HG02798 (cell line): ENCODE measurements around the gene PBX1.

Source experiments
- ATAC-seq: cut with Tn5 transposase; IDR thresholded peaks from one replicate; pipeline ENCODE4 v1.9.1; 2021; ENCODE audit warnings: mild to moderate bottlenecking; ENCODE audit not compliant: unreplicated experiment, poor library complexity

The PBX1 gene

DNA sequence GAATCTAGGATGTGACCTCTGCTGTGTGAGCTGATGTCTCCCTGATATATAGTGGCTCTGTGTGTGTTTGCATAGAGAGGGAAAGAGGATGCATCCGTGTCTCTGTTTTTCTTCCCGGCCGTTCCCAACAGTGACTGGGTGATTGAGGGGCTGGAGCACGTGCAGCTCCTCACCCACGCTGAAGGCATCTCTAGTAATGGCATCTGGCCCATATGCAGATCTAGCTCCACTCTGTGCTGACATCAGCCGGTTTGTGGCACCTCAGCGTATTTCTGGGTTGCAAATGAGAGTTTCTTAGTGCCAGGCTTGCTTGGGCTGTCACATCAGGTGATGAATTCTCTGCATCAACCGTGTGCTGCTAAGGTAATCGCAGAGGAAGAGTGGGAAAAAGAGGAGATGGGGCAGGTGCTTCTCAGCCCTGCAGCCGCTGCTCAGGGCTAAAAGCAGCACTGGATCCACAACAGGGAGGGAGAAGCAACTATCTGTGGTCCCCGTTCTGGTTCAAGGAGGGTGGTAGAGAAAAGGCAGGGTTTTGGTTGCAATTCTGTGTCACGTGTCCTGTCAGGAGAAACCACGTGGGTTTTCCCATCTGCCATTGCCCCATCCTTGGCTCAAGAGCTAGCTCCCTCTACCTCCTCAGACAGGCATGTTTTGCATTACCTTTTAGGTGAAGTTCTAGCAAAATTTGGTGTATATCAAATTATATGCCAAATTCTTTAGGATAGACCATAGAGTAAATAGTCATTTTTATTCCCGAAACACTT lies 282.9 kb downstream of the PBX1 start:
- no peak for ATAC-seq

DNA sequence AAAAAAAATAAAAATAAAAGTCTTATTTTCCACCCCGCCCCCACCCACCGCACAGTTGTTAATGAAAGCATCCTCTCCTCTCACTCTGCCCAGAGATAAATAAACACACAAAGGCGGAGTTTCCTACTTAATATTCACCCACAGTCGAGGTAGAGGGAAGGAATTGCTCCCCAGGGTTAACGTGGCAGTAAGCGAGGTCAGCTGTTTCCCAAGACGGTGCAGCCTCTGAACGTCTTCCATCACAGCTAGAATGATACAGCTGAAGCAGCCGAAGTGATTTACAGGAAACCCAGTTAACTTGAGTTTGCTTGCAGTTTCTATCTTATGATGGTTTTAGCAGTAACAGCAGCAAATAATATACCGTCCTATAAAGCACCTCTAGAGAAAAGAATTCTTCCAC lies 283.9 kb downstream of the PBX1 start:
- no peak for ATAC-seq

DNA sequence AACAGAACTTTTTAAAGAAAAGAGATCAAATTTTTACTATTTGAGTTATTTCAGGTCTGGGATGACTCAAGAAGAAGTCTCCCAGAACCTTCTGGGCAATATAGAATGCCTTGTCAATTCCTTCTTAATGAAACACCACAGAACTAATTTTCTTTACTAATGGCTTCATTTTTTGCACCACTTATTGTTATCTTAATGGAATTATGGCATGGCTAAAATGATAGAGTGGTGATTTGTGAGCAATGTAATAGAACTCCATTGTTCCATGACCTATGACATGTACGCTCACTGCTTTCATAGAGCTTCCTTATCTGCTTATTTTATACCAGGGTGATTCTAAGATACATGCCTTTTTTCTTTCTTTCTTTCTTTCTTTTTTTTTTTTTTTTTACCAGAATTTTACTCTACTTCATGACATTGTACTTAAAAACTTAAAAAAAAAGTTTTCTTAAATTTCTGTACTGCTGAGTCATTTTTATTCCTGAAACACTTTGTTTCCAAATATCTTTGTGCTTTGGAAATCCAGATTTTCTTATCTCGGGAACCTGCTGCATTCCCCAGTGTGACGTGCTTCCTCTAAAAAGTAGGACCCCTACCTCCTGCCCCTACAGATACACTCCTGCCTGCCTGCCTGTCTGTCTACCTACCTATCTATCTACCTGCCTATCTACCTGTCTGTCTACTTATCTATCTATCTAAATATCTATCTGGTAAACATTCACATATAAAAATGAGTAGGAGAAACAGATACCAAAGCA lies 284.9 kb downstream of the PBX1 start:
- ATAC-seq, result no peak

DNA sequence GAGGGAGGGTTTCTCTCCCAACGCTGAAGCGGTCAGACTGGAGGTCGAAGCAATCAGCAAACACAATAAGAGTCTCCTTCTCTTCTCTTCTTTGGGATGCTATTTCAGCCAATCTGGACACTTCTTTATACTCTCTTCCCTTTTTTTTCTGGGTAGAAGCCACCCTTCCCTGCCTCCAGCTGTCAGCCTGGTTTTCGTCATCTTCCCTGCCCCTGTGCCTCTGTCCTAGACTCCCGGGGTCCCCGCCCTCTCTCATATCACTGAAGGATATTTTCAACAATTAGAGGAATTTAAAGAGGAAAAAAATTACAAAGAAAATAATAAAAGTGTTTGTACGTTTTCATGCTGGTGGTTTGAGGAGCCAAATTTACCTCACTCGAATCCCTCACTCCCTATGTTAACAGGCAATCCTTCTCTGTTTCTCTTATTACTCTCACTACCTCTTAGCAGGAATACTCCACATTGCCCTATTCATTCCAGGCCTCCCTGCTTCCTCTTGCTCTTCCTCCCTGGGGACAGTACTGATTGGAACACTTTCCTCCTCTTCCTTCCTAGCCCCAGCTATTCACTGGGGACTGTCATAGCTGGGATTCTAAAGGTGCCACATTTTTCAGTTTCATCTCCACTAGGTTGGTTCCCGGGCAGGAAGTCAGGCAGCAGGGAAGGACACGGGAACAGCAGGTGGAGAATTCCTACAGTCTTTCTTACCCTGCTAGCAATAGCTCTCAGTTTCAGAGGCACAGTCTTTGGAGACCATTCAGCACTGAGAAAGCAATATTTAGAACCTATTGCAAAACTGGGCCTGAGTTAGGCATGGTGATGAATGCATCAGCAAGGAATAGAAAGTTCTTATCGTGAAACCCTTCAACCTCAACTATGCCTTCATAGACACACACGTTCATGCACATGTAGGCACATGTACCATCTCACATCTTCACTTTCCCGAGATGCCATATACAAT lies 288.0 kb downstream of the PBX1 start:
- ATAC-seq, result no peak

DNA sequence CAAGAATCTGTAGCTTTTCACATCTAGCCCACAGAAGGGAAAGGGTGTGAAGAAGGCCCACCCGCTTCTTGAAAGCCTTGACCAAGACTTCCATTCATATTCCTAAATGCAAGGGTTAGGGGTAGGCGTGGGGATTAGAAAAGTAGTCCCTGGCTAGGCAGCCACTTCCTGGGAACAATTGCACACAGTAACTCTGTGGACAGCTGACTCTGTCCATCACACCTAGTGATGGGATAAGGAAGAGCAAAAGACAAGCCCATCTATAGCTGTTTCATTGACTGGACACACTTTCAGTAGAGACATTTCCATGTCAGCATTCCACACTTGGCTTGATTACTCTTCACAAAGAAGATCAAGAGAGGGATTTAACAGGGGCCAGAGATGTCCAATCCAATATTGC lies 294.2 kb downstream of the PBX1 start:
- no peak for ATAC-seq

DNA sequence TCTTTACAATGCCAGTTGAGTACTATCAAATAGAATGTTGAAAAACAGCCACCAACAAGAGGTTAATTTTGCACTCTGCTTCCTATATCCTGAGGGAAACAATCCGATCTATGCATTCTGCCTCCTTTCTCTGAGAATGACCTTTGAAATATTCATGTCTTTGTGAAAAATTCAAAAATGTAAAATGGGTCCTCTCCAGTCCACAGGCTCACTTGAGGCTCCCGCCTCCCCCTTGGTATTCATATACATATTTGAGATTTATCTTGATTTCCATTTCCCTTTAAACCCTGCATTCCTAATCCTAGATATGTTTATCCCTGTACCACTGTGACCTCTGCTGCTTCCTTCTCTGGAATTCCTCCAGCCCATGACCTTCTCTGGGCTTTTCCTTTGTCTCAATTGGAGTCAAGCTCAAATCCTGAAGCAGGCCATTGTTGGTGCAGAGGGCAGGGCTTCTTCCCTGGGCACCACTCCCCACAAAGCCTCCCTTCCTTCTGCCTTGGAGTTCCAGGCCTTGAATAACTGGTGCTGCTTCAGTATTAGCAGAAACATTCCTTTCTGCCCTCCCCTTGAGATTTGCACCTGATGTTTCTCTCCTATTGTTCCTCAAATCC lies 296.8 kb downstream of the PBX1 start:
- no peak for ATAC-seq

DNA sequence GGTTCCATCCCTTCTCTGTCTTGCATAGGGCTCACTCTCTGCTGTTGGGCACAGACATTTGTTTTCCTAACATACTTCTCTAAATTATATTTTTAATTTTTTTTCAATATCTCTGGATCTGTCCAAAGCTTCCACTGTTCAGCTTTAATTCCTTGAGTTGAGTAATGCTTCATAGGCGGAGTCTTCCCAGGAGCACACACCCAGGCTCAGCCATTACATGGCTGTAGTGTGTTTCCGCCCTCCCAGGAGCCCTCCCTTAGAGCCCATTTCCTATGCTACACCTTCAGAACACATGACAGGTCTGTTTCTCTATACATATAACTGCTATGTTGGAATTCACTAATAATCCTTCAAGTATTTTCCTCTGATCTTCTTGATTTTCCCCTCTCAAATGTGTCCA lies 297.4 kb downstream of the PBX1 start:
- ATAC-seq, result no peak

DNA sequence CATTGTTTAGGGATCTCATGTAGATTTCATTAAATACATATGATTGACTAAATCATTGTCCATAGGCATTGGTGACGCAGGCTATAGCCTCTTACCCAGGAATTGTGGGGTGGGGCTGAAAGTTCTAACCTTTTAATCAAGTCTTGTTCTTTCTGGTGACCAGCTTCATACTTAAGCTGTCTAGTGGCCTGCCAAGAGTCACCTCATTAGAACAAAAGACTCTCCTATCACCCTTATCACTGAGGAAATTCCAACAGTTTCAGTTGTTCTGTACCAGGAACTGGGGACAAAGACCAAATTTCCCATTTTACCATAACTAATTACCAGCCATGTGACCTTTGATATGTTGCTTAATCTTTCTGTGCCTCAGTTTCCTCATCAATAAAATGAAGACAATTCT lies 298.5 kb downstream of the PBX1 start:
- ATAC-seq, result no peak

DNA sequence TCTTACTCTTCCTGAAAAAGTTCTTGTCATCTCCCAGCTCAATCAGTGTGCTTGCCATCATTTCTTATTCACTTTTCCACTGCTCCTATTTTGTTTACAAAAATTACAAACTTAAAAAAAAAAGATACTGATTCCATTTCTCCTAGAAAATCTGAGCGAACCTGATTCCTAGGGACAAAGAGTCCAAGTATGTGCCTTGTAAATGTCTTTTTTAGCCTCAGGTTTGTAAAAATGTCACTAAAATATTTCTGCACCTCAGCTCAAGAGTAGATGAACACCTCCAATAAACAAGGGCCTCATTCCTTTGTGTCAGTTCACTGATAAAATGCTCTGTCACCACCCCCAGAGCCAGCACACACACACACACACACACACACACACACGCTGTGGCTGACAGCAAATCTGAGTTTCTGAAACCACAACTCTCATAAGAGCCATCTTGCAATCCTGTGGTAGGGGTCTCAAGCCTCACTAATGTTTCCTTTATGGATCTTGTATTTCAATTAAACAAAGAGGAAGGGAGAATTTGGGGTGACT lies 299.2 kb downstream of the PBX1 start:
- ATAC-seq, result no peak

DNA sequence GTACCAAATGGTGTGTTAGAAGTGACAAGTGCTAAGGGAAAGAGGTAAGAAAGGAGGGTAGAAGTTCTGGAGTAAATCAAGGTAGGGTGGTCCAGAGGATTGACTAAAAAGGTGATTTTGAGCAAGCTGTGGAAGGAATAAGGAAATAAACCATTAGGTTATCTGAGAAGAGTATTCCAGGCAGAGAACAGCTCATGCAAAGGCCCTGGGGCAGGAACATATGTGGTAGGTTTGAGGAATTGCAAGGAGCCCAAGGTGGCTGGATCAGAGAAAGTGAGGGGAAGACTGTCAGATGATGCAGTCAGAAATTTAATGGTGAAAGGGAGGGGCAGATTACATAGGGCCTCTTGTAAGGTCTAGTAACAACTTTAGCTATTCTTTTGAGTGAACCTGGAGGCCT lies 302.6 kb downstream of the PBX1 start:
- ATAC-seq, result no peak

DNA sequence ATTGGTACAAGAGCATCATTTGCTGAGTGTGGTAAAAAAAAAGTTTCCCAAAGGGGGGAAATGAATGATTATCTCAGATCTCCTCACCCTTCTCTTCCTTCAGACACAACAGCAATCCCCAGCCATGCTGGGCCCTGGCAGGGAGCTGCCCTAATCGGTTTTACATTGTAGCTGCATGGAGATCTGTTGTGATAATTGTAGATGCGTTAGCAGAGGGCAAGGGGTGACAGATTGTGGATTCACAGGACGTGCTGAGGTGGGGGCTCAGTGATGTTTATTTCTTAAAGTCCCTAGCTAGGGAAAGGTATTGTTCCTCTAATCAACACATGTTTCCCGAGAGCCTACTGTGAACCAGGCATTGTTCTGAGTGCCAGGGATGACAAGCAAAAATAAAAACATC lies 304.1 kb downstream of the PBX1 start:
- ATAC-seq, result no peak

DNA sequence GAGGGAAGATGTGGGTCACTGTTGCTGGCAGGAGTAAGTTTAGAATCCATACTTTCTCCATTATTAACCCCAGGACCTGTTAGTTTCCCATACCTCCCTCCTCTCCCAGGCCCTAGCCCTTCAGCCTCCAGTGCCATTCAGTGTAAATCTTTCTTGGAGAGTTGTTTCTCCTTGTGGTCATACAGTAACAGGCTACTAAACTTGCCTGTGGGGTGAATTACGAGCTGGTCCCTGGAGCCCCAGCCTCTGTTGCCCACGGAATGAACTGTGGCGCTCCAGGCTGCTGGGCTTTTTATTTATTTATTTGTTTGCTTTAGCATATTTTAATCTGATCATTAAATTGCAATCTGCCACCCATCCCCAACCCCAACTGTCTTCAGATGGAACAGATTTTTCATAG lies 305.2 kb downstream of the PBX1 start:
- ATAC-seq, result no peak

DNA sequence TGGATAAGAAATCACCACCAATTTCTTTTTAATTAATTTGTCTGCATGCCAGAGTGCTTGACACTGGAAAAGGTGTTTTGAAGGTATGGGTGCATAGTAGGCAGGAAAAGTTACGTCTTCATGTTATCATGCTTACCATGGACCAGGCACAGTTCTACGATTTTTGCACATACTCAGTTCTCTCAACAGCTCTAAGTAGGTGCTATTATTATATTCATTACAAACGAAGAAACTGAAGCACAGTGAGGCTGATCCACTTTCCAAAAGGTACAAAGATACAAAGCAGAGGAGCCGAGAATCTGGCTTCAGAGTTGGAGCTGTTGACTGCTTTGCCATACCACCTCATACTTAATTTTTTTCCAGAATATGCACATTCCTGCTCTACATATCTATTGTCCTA lies 306.4 kb downstream of the PBX1 start:
- no peak for ATAC-seq

DNA sequence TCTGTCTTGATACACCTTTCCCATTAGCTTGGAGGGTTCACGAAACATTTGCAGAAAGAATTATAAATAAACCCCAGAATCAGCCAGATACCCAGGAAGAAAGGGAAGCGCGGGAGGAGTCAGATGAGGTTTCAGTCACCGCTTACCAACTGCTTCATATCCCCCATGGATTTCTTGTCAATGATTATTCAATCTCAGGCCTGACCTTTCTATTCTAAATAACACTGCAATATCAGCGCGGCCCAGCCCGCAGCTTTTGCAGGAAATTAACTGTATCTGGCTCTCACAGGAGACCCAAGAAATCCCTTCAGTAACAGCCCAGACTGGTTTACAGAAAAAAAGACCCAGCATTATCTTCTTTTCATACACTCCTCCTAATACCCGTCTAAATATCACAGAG lies 308.6 kb downstream of the PBX1 start:
- no peak for ATAC-seq

DNA sequence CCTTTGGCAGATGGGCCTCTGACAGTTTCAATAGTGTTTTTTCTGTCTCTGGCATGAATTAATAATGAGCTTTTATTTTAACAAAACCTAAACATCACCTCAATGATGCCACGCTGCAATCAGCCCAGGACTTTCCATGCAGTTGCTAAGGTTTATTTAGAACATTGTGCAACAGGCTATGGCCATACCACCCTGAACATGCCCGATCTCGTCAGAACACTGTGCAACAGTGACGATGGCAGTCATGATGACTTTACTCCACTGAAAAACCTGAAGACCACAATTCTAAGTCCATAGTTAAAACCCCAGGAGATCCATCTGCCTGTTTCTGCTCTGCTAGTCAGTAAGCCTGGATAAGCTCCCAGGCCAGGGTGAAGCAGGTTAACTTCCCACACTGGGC lies 310.0 kb downstream of the PBX1 start:
- ATAC-seq, result no peak

DNA sequence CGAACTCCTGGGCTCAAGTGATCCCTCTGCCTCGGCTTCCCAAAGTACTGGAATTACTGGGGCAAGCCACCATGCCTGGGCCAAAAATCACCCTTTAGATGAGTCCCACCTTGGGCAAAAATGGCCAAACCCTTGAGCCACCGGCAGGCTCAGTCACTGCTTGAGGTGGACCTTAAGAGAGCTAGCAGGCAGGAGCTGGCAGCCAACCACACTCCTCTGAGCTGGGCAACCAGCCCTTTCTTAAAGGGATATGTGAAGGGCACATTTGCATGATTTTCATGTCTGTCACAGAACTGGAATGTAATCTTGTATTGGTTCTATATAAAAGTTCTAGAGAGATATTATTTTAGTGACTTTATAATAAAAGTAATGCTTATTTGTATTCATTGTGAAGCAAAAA lies 316.5 kb downstream of the PBX1 start:
- no peak for ATAC-seq

DNA sequence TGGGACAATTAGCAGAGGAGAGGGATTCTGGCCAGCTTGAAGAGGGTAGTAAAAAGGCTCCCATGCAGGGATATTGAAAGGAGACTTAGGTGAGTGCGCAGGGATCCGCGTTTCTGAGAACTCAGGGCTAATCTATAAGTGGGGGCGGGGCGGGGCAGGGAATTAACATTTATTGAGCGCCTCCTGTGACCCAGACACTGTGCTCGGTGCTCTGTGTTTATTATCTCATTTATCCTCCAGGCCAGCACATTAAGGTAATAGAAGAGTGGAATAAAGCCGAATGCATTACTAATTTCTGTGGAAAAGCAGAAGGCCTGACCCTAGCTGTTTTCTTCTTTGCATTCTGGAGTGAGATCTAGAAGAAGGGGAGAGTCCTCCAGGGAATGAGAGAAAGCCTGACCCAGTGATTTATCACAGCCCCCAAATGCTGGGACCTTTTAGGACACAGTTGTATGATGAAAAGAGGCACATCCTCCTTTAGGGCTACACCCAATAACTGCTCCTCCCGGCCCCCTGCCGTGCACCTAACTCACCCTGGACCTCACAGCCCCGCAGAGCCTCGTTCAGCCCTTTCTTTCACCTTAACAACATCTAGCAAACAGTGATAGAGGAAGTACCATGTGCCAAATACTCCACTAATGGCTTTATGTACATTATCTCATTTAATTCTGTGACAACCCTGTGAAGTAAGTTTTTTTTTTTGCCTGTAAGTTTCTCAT lies 317.6 kb downstream of the PBX1 start:
- no peak for ATAC-seq

DNA sequence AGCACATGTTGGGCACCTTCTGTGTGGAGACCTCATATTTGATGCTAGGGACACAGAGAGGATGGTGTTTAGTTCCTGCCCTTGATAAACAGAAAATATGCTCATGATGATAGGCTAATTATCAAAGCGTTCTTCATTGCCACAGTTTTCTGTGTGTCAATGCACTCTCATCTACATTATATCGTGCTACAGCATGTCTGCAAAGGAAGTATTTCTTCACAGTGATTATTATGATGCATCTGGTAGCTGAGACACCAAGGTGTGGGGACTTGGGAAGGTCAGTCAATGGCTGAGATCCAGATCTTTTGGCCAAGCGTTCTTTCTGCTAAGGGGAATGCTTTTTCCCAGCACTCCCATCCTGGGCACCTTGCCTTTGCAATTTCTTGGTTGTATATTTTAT lies 321.2 kb downstream of the PBX1 start:
- no peak for ATAC-seq

DNA sequence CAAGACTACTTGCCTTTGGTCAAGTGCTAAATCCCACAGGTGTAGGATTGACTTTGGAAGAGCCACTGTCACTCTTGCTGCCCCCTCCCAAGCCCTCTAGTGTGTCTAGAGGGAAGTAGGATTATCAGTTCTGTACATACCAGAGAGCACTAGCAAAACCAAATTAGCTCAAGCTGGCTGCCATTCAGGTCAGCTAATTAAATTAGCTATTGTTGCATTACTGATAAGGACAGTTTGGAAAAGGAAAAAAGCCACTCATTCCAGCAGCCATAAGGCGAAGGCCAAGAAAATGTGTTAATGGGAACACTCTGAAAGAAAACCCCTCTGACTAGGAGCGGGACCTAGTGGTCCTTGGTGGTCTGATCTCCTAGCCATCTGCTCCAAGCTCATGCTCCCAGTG lies 321.7 kb downstream of the PBX1 start:
- ATAC-seq, result no peak

DNA sequence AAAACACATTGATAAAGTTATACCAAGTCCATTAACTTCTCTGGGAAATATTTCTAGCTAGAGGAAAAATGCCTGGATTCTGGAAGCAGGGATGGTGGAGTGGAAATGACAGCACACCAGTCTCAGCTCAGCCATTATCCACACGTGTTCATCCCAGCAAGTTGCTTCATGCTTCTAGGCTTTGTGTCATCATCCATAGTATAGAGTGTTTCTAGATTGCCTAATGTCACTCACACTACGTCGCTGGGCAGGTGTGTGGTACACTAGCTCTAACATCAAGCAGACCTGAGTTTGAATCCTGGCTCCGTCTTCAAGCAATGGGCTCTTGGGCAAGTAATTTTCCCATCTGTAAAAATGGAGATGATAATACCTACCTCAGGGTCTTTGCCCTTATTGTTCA lies 326.3 kb downstream of the PBX1 start:
- no peak for ATAC-seq
